ENCODE results near the gene COL3A1. TPM values are rescaled to one million over a fixed set of nuclear protein-coding genes. Genes with fewer than 3 reads are reported as not detected.

COL3A1 gene
- total and polyA plus RNA-seq, 2 experiments from 2014 or later = 0.17 to 0.31 TPM

DNA sequence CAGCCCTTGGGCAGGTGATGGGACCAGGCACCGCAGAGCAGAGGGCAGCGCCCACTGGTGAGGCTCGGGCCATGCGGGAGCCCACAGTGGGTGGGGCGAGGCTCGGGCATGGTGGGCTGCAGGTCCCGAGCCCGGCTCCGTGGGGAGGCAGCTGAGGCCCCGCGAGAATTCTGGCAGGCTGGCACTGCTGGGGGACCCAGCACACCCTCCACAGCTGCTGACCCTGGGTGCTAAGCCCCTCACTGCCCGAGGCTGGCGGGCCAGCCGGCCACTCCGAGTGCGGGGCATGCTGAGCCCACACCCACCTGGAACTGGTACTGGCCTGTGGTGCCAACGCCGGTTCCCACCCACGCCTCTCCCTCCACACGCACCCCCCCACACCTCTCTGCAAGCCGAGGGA is 29.7 kb upstream of the COL3A1 start:
- DNase-seq (ENCODE audit: low spot score) (no peak), ATAC-seq (no peak)
- Histone ChIP-seq H3F3A (replicated peaks; ENCODE audit: low read depth) (no peaks in the 10 kb centered on the region), H3K27me3 (ENCODE audit: insufficient read depth) (no peaks in the 10 kb centered on the region), H3K36me3 (ENCODE audit: insufficient read depth) (no peaks in the 10 kb centered on the region), H3K4me1 (ENCODE audit: insufficient read depth) (no peaks in the 10 kb centered on the region), H3K9me2 (ENCODE audit: insufficient read depth) (no peaks in the 10 kb centered on the region), H3K79me2 (replicated peaks; ENCODE audit: insufficient read depth) (no peaks in the 10 kb centered on the region), H3K4me3 (no peak overlapping the region), H4K20me1 (replicated peaks; ENCODE audit: insufficient read depth) (no peaks in the 10 kb centered on the region), H2AFZ (no peak overlapping the region), H3K27ac (ENCODE audit: low read depth) (no peak overlapping the region), H3K4me2 (no peak overlapping the region)
- peaks cover 10% of the 10 kb centered on the region for H3K9me3 Mint-ChIP-seq
- no peak overlapping the region for H3K4me3 Mint-ChIP-seq
- no peak overlapping the region for H3K27ac Mint-ChIP-seq
- H3K27me3 Mint-ChIP-seq (ENCODE audit: insufficient read depth, low read depth, poor library complexity) = peaks cover 2% of the 10 kb centered on the region
- TF ChIP-seq EZH2 (IDR thresholded peaks at IDR 0.05; ENCODE audit: low read depth, unreplicated experiment) (no peak), REST (IDR thresholded peaks at IDR 0.05; ENCODE audit: unreplicated experiment) (no peak), ZNF462 (CRISPR knock-in tag; IDR thresholded peaks at IDR 0.05) (no peak), ZNF331 (CRISPR knock-in tag; IDR thresholded peaks at IDR 0.05; ENCODE audit: low read depth) (no peak)
- TF ChIP-seq, protein P1, sequence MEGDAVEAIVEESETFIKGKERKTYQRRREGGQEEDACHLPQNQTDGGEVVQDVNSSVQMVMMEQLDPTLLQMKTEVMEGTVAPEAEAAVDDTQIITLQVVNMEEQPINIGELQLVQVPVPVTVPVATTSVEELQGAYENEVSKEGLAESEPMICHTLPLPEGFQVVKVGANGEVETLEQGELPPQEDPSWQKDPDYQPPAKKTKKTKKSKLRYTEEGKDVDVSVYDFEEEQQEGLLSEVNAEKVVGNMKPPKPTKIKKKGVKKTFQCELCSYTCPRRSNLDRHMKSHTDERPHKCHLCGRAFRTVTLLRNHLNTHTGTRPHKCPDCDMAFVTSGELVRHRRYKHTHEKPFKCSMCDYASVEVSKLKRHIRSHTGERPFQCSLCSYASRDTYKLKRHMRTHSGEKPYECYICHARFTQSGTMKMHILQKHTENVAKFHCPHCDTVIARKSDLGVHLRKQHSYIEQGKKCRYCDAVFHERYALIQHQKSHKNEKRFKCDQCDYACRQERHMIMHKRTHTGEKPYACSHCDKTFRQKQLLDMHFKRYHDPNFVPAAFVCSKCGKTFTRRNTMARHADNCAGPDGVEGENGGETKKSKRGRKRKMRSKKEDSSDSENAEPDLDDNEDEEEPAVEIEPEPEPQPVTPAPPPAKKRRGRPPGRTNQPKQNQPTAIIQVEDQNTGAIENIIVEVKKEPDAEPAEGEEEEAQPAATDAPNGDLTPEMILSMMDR (conservative IDR thresholded peaks at IDR 0.05; ENCODE audit: low read depth in 2 of 2) = no peak
- H3K4me1 Mint-ChIP-seq = no peaks in the 10 kb centered on the region
- peaks cover 7% of the 10 kb centered on the region; the same call in 2 of the 3 replicates for H3K36me3 Mint-ChIP-seq (ENCODE audit: low read depth)
